ENCODE data around the gene CCDC134. TPM values are rescaled to one million over a fixed set of nuclear protein-coding genes. Genes with fewer than 3 reads are reported as not detected.

CCDC134 gene
- total and polyA plus RNA-seq, 2 of the 13 experiments (the other 11 are each of a cell fraction or from before 2014, with no cell fraction given), result 4.8 to 17.4 TPM

DNA sequence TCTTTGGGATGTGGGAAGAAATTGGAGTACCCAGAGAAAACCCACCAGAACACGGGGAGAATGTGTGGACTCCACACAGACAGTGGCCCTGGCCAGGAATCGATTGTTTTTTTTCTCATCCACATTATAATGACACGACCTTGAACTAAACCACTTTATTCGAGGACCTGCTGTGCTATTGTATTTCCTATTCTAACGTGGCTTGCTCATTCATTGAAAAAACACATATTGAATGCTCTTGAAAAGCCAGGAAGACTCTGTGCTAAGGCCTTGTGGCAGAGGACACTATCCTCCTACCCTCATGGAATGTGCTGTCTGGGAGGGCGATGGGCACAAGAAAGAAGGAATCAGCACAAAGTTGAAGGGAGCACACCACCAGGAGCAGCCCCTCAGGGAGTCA, 23.3 kb downstream of the CCDC134 start:
- POLR2A ChIA-PET, result no interaction called here
- no peak overlapping the region for H2AFZ ChIP-seq (ENCODE audit: low read length)
- no TSS peak for BruUV-seq (replicated peaks)
- CTCF ChIA-PET (ENCODE audit: low intra/inter-chr PET ratio, low total read pairs), result interaction anchor here (1.6 to 2.2 kb wide), 3 partner anchors 34 to 134 kb away, joined by 3 to 15 read pairs (median 6); no protein-coding TSS in a partner anchor
- H3K36me3 ChIP-seq (replicated peaks in 1 of 2; ENCODE audit: control insufficient read depth in 1 of 2, insufficient read depth in 2 of 2, low read length in 2 of 2), result peaks cover 1 to 35% of the 10 kb centered on the region in 2 experiments; a peak in 4 of 5 replicates
- in situ Hi-C loops (cut with HindIII; ENCODE audit: extremely low pct_ligation_motif_present, low pct_unique_long_range_greater_than_20kb) (no loop called here), intact Hi-C loops (cut with micrococcal nuclease; ENCODE audit: unreplicated experiment) (loop anchor here (5.0 kb wide), 1 partner anchor 34 kb away; no protein-coding TSS in a partner anchor)
- no peak overlapping the region for H3K27ac ChIP-seq (ENCODE audit: extremely low read length, insufficient read depth, low read length)
- no peak overlapping the region for H3K9ac ChIP-seq (ENCODE audit: insufficient read depth, low read depth, low read length)
- H3K79me2 ChIP-seq (ENCODE audit: insufficient read depth, low read length), result no peaks in the 10 kb centered on the region
- no peaks in the 10 kb centered on the region for H3K9me3 ChIP-seq (ENCODE audit: low read length)
- ATAC-seq, result no peak
- no peaks in the 10 kb centered on the region for H3K27me3 ChIP-seq (ENCODE audit: control insufficient read depth in 1 of 2, insufficient read depth in 2 of 2, low read length in 2 of 2)
- no peak overlapping the region for H3K4me3 ChIP-seq (replicated peaks in 1 of 3; ENCODE audit: insufficient read depth in 1 of 3, low read depth in 2 of 3, low read length in 3 of 3)
- DNase-seq (ENCODE audit: low spot score), result no peak
- H3K4me1 ChIP-seq (ENCODE audit: insufficient read depth, low read length), result peaks cover 9% of the 10 kb centered on the region; the same call in 1 of the 2 replicates
- 93% methylated on average over 6 of the region's 6 CpGs for WGBS (ENCODE audit: low lambda C conversion rate)
- FAIRE-seq, result no peak
- no peaks in the 10 kb centered on the region for H4K20me1 ChIP-seq (ENCODE audit: insufficient read depth, low read length)
- TF ChIP-seq ATRX (CRISPR knock-in tag; IDR thresholded peaks at IDR 0.05; ENCODE audit: borderline replicate concordance) (no peak), ZNF17 (CRISPR knock-in tag; IDR thresholded peaks at IDR 0.05) (no peak), ZBTB1 (CRISPR knock-in tag; IDR thresholded peaks at IDR 0.05; ENCODE audit: borderline replicate concordance) (no peak)
- H3K4me2 ChIP-seq (ENCODE audit: low read depth, low read length), result no peak overlapping the region

- CTCF ChIA-PET (ENCODE audit: low intra/inter-chr PET ratio, low total read pairs), result no interaction called here
- ATAC-seq, result no peak
- FAIRE-seq, result no peak
- TF ChIP-seq ZBTB37 (CRISPR knock-in tag; IDR thresholded peaks at IDR 0.05) (no peak), DBP (CRISPR knock-in tag; IDR thresholded peaks at IDR 0.05; ENCODE audit: not compliant biosample characterization) (no peak), MLLT10 (CRISPR knock-in tag; IDR thresholded peaks at IDR 0.05) (no peak), HMG20B (CRISPR knock-in tag; conservative IDR thresholded peaks at IDR 0.05) (no peak), ZKSCAN1 (IDR thresholded peaks at IDR 0.05; ENCODE audit: low read length) (no peak), SAP130 (CRISPR knock-in tag; IDR thresholded peaks at IDR 0.05; ENCODE audit: low read depth) (no peak), ZNF30 (CRISPR knock-in tag; IDR thresholded peaks at IDR 0.05) (no peak), ZNF276 (CRISPR knock-in tag; IDR thresholded peaks at IDR 0.05; ENCODE audit: low read depth) (no peak), ZNF329 (CRISPR knock-in tag; IDR thresholded peaks at IDR 0.05; ENCODE audit: low read depth) (no peak), ATF7 (IDR thresholded peaks at IDR 0.05) (no peak), ATF7 (CRISPR knock-in tag; IDR thresholded peaks at IDR 0.05) (no peak), BRF2 (CRISPR knock-in tag; IDR thresholded peaks at IDR 0.05) (no peak)
These were observed 24.9 kb downstream of the CCDC134 start for GRCh38 chr22:41825376-41825775.

More at GRCh38 chr22:41825376-41825775, 24.9 kb downstream of the CCDC134 start:
- H3K9ac ChIP-seq (ENCODE audit: insufficient read depth, low read depth, low read length), result no peak overlapping the region
- in situ Hi-C loops (cut with HindIII; ENCODE audit: extremely low pct_ligation_motif_present, low pct_unique_long_range_greater_than_20kb) (no loop called here), intact Hi-C loops (cut with micrococcal nuclease; ENCODE audit: unreplicated experiment) (no loop called here)
- no peaks in the 10 kb centered on the region for H4K20me1 ChIP-seq (ENCODE audit: insufficient read depth, low read length)
- POLR2A ChIA-PET, result interaction anchor here (1.5 kb wide), 1 partner anchor 25 kb away, joined by 3 read pairs; the partner anchor contains the start of gene CCDC134
- H3K36me3 ChIP-seq (replicated peaks in 1 of 2; ENCODE audit: control insufficient read depth in 1 of 2, insufficient read depth in 2 of 2, low read length in 2 of 2), result peaks cover 1 to 25% of the 10 kb centered on the region in 2 experiments; a peak in 1 of 5 replicates
- H3K27ac ChIP-seq (ENCODE audit: extremely low read length, insufficient read depth, low read length), result no peak overlapping the region
- no peak overlapping the region for H3K4me3 ChIP-seq (replicated peaks in 1 of 3; ENCODE audit: insufficient read depth in 1 of 3, low read depth in 2 of 3, low read length in 3 of 3)
- H3K27me3 ChIP-seq (ENCODE audit: control insufficient read depth in 1 of 2, insufficient read depth in 2 of 2, low read length in 2 of 2), result no peaks in the 10 kb centered on the region
- H3K79me2 ChIP-seq (ENCODE audit: insufficient read depth, low read length), result no peaks in the 10 kb centered on the region
- no peak overlapping the region for H2AFZ ChIP-seq (ENCODE audit: low read length)
- H3K9me3 ChIP-seq (ENCODE audit: low read length), result no peaks in the 10 kb centered on the region
- H3K4me2 ChIP-seq (ENCODE audit: low read depth, low read length), result no peak overlapping the region
- no TSS peak for BruUV-seq (replicated peaks)
- peaks cover 10% of the 10 kb centered on the region; the same call in 1 of the 2 replicates for H3K4me1 ChIP-seq (ENCODE audit: insufficient read depth, low read length)
- 95% methylated on average over 7 of the region's 7 CpGs for WGBS (ENCODE audit: low lambda C conversion rate)
- DNase-seq (ENCODE audit: low spot score), result no peak
